ENCODE results near the gene MCTS1.

MCTS1 gene, protein sequence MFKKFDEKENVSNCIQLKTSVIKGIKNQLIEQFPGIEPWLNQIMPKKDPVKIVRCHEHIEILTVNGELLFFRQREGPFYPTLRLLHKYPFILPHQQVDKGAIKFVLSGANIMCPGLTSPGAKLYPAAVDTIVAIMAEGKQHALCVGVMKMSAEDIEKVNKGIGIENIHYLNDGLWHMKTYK

DNA sequence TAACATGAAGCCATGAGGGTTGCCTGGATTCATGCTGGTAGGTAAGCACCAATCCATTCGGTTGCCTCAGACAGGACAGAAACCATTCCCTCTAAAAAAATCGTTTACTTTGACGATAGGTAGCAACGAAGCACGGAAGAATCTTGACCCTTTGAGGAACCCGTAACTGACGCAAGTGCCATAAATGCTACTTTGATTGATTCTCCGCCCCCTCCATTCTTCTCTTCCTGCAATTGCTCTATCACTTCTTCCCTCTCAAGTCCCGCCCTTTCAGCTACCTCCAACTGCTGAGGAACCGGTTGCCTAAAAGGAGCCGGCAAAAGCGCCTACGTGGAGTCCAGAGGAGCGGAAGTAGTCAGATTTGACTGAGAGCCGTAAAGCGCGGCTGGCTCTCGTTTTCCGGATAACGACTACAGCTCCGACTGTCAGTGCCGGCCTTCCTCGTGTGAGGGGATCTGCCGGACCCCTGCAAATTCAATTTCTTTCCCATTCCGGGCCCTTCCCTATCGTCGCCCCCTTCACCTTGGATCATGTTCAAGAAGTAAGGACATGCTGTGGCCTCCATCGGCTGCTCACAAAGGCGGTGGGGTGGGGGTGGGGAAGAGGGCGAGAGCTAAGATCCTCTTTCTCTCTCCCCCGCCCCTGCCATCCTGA, at the start of gene MCTS1:
Gene MCTS1 (plus strand): TSS at position 395 of the 654 bp plus-strand sequence. CDS start 136 bp downstream, at position 531.
- 0 out of 2 replicates have a peak, but pooled peaks have one; percentile 22 for TF ChIP-seq EGR1 (IDR thresholded peaks at IDR 0.05)
- no peak for TF ChIP-seq TAF1 (IDR thresholded peaks at IDR 0.05; ENCODE audit: low read depth)
- TF ChIP-seq TEAD4 (IDR thresholded peaks at IDR 0.05), result no peak
- TF ChIP-seq, protein P1, sequence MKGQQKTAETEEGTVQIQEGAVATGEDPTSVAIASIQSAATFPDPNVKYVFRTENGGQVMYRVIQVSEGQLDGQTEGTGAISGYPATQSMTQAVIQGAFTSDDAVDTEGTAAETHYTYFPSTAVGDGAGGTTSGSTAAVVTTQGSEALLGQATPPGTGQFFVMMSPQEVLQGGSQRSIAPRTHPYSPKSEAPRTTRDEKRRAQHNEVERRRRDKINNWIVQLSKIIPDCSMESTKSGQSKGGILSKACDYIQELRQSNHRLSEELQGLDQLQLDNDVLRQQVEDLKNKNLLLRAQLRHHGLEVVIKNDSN (IDR thresholded peaks at IDR 0.05), result no peak
- no peak for TF ChIP-seq YY1 (IDR thresholded peaks at IDR 0.05; ENCODE audit: low read depth)
- TF ChIP-seq RAD21 (IDR thresholded peaks at IDR 0.05; ENCODE audit: low read depth), result no peak
- 0 out of 2 replicates have a peak, but pooled peaks have one; percentile 13 for TF ChIP-seq TCF12 (IDR thresholded peaks at IDR 0.05; ENCODE audit: low read depth)
- no peak for TF ChIP-seq CREB1 (IDR thresholded peaks at IDR 0.05; ENCODE audit: low read depth)
- no peak for TF ChIP-seq FOXM1 (IDR thresholded peaks at IDR 0.05; ENCODE audit: borderline replicate concordance, low read depth)
- 0 out of 2 replicates have a peak, but pooled peaks have one; percentile 23 for TF ChIP-seq CEBPB (IDR thresholded peaks at IDR 0.05)

DNA sequence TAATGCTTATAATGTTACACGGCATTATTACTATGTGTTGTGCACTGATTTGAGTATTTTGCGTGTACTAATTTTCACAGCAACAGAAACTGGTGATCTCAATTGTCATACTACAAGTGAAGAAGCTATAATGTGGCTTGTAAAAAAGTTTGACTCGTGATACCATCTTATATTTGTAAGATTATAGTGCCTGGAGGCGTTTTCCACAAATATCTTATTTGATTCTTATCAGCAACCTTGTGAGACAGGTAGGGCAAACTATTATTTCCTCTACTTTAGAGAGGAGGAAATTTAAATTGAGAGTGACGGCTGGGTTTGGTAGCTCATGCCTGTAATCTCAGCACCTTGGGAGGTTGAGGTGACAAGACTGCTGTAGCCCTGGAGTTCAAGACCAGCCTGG, 47.6 kb upstream of the MCTS1 start:
- TF ChIP-seq CREB1 (IDR thresholded peaks at IDR 0.05; ENCODE audit: low read depth), result no peak
- TF ChIP-seq, protein P2, sequence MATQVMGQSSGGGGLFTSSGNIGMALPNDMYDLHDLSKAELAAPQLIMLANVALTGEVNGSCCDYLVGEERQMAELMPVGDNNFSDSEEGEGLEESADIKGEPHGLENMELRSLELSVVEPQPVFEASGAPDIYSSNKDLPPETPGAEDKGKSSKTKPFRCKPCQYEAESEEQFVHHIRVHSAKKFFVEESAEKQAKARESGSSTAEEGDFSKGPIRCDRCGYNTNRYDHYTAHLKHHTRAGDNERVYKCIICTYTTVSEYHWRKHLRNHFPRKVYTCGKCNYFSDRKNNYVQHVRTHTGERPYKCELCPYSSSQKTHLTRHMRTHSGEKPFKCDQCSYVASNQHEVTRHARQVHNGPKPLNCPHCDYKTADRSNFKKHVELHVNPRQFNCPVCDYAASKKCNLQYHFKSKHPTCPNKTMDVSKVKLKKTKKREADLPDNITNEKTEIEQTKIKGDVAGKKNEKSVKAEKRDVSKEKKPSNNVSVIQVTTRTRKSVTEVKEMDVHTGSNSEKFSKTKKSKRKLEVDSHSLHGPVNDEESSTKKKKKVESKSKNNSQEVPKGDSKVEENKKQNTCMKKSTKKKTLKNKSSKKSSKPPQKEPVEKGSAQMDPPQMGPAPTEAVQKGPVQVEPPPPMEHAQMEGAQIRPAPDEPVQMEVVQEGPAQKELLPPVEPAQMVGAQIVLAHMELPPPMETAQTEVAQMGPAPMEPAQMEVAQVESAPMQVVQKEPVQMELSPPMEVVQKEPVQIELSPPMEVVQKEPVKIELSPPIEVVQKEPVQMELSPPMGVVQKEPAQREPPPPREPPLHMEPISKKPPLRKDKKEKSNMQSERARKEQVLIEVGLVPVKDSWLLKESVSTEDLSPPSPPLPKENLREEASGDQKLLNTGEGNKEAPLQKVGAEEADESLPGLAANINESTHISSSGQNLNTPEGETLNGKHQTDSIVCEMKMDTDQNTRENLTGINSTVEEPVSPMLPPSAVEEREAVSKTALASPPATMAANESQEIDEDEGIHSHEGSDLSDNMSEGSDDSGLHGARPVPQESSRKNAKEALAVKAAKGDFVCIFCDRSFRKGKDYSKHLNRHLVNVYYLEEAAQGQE (IDR thresholded peaks at IDR 0.05; ENCODE audit: low read depth), result no peak
- no peak for TF ChIP-seq TCF12 (IDR thresholded peaks at IDR 0.05; ENCODE audit: low read depth)
- TF ChIP-seq EP300 (IDR thresholded peaks at IDR 0.05; ENCODE audit: borderline replicate concordance), result no peak
- TF ChIP-seq TEAD4 (IDR thresholded peaks at IDR 0.05), result no peak
- no peak for TF ChIP-seq TAF1 (IDR thresholded peaks at IDR 0.05; ENCODE audit: low read depth)
- no peak for TF ChIP-seq NFIC (IDR thresholded peaks at IDR 0.05)
- TF ChIP-seq EGR1 (IDR thresholded peaks at IDR 0.05), result no peak
- no peak for TF ChIP-seq FOXM1 (IDR thresholded peaks at IDR 0.05; ENCODE audit: borderline replicate concordance, low read depth)
- TF ChIP-seq CEBPB (IDR thresholded peaks at IDR 0.05), result no peak
- TF ChIP-seq, protein P3, sequence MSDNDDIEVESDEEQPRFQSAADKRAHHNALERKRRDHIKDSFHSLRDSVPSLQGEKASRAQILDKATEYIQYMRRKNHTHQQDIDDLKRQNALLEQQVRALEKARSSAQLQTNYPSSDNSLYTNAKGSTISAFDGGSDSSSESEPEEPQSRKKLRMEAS (IDR thresholded peaks at IDR 0.05), result no peak

DNA sequence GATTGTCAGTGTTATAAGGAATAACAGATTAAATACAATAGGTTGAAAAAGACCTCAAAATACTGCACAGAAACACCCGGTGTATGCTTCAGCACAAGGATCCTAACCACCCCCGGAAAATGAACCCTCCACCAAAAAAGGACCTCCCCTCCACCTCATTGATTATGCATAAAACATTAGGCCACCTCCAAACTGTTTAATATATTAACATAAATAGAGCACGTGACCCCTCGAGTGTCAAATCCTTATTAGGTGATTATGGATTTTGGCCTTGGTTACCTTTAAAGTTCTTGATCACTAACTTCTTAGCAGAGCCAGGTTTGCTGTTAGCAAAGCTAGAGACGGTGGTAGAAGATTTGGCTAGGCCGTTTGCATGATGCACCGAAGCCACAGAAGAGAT, 44.1 kb upstream of the MCTS1 start:
- TF ChIP-seq, protein P1 (IDR thresholded peaks at IDR 0.05), result peak; percentile 79
- no peak for TF ChIP-seq YY1 (IDR thresholded peaks at IDR 0.05; ENCODE audit: low read depth)

DNA sequence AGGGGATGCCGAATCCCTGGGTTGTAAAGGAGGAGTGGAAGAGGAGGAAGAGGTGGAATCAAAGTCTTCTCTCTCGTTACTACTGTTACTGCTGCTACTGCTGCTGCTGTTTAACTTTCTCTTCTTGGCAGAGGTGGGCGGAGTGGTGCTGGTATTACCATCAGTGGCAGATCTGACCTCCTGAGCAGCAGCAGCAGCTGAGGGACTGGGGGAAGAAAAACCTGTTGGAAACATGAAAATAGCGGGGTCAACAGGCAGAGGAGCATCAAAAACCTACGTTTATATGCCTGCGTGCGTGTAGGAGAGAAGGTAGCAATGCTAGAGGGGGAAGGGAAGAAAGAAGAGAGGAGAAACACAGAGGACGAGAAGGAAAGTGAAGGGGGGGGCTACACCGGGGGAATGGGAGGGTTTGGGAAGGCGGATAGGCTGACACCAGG, 43.5 kb upstream of the MCTS1 start:
- no peak for TF ChIP-seq EP300 (IDR thresholded peaks at IDR 0.05; ENCODE audit: borderline replicate concordance)
- no peak for TF ChIP-seq FOXM1 (IDR thresholded peaks at IDR 0.05; ENCODE audit: borderline replicate concordance, low read depth)
- no peak for TF ChIP-seq TEAD4 (IDR thresholded peaks at IDR 0.05)
- TF ChIP-seq CREB1 (IDR thresholded peaks at IDR 0.05; ENCODE audit: low read depth), result no peak
- no peak for TF ChIP-seq YY1 (IDR thresholded peaks at IDR 0.05; ENCODE audit: low read depth)
- TF ChIP-seq, protein P3 (IDR thresholded peaks at IDR 0.05), result no peak
- TF ChIP-seq ZBTB7A (IDR thresholded peaks at IDR 0.05; ENCODE audit: low read depth), result no peak
- TF ChIP-seq, protein P2 (IDR thresholded peaks at IDR 0.05; ENCODE audit: low read depth), result no peak
- TF ChIP-seq NFIC (IDR thresholded peaks at IDR 0.05), result no peak
- TF ChIP-seq, protein P1 (IDR thresholded peaks at IDR 0.05), result no peak
- no peak for TF ChIP-seq TAF1 (IDR thresholded peaks at IDR 0.05; ENCODE audit: low read depth)
- no peak for TF ChIP-seq EGR1 (IDR thresholded peaks at IDR 0.05)
- TF ChIP-seq CEBPB (IDR thresholded peaks at IDR 0.05), result no peak
- no peak for TF ChIP-seq TCF12 (IDR thresholded peaks at IDR 0.05; ENCODE audit: low read depth)
- no peak for TF ChIP-seq RAD21 (IDR thresholded peaks at IDR 0.05; ENCODE audit: low read depth)

Data from Ishikawa (cell line).